ENCODE measurements around the gene PAPPA2. TPM values are rescaled to one million over a fixed set of nuclear protein-coding genes. Genes with fewer than 3 reads are reported as not detected.

PAPPA2 gene
- total RNA-seq, 1 donor from 2014 or later, result 0.12 TPM

DNA sequence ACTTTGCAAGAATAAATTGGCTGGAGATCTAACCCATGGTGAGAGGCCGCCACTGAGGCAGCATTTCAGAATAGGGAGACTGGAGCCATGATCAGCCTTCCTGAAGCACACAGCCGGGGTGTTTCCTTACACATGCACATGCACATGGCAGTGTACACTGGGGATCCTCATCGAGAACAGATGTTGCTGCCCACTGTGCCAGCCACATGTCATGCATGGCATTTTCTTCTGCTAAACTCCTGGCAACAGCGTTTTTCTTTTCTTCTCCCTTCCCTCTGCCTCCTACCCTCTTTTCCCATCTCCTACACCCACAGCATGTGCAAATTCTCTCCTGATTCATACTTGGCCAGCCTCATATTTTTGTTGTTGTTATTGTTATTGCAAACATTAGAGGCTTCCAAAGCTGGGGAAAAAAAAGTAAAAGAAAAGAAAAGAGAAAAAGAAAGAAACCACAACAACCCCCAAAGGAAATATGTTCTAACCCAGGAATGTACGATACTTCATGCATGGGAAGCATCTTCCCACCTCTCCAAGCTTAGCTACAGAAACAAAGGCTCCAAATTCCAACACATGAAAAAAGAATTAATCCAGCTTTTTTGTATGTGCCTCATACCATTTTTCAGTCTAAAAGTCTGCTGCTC lies 357.5 kb downstream of the PAPPA2 start:
- ATAC-seq, result no peak

- ATAC-seq, result no peak
These were observed 363.3 kb downstream of the PAPPA2 start for GRCh38 chr1:176826265-176826664.

DNA sequence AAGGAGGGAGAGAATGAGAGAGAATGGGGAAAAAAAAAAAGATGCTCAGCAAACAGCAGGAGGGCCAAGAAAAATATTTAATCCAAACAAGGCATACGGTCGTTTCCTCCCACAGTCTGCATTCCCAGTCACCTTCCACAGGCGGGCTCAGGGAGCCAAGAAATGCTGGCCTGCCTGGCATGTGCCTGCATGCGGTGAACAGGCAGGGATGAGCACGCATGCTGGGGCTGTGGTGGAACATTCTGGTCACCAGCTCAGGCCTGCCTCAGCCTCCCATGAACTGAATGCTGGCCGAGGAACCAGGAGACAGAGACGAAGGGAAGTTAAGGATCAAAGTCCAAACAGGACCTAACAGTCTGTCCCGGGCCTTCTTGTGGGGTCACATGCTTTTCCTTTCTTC lies 366.3 kb downstream of the PAPPA2 start:
- ATAC-seq, result no peak

- ATAC-seq, result no peak
These were observed 368.2 kb downstream of the PAPPA2 start for GRCh38 chr1:176831150-176831549.

- ATAC-seq, result no peak
These were observed 374.7 kb downstream of the PAPPA2 start for GRCh38 chr1:176837708-176838107.

DNA sequence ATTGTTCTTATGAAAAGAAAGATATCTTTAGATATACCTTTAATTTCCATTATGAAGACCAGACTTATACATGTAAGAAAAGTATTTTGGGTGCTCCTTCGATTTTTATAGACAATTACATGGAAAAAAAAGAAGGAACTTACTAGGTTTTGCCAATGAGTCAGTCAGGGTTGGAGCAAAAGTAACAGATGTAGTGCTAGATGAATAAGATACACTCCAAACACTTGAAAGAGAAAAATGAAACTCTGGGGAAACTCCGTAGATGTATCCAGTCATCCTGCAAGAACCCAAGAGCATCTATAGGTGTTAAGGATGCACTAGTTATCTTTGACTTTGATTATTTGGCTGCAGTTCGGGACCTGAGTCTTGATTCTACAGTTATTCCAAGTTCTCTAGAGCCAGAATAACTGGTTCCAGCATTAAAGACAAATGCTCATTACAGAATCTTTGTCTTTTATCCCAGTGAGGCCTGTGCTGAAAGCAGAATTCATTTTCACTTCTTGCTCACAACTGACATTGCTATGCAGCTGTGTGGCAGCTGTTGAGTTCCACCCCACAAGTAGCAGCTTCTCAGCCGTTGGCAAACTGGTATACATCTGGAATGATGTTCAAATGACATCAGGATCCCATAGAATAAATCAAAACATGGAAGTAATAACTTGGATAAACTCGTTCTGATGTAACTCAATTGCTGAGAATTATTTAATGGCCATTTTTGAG lies 375.5 kb downstream of the PAPPA2 start:
- ATAC-seq, result no peak

- ATAC-seq, result no peak
These were observed 376.2 kb downstream of the PAPPA2 start for GRCh38 chr1:176839216-176839615.

GRCh38 chr1:176841238-176841637 lies 378.3 kb downstream of the PAPPA2 start:
- ATAC-seq, result no peak

DNA sequence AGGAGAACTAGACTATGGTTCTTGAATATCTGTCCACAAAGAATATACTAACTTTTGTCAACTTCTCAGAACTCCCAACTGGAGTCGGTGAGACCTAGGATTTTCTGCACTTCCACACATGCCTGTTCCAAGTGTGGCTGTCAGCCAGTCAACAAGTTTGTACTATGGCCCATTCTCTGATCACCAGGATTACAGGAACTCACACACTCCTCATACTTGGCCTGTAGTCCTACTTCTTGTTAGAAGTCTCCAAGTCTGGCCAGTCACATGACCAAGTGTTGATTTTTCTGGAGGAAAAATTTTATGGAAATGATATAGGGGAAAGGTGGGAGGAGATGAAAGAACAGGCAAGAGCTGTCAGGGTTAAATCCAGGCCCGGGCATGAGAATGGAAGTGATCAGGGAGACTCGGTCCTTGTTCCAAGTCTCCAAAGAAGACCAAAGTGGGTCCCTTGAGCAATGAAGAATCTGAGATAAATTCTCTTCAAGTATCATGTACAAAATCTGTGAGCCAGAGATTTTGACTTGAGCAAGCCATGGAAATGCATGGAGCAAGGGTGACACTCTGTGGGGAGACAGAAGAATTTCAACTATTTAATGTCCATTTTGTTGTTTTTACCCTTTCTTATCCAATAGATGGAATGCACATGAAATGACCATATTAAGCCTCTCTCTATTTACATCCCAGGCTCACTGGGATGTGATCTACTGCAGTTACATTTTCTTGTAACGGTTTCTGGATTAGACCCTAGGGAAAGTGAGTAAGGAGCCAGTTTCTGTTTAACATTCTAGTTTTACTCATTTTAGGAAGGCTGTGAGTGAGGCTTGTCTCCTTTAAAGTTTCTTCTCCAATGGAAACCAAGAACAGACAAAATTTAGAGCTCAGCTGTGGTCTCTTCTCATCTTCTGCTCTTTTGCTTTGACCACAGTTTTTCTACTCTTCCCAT lies 380.6 kb downstream of the PAPPA2 start:
- ATAC-seq, result no peak

GRCh38 chr1:176847052-176847451 lies 384.1 kb downstream of the PAPPA2 start:
- ATAC-seq, result no peak

GRCh38 chr1:176849281-176849680 lies 386.3 kb downstream of the PAPPA2 start:
- no peak for ATAC-seq

DNA sequence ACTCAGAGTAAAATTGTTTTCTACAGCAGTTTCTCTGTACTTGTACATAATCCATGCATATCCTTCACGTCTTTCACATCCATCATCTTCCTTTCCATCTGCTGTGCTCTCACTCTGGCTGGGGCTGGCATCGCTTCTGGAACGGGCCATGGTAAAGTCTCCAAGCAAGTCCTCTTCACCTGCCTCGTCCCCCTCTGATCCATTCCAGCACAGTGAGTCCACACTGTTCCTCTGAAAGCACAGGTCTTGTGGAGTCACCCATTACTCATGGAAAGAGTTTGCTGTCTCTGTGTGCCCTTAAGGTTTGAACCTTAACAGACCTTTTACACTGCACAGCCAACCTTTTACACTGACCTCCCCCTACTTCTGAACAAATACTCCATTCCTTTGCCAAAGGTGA lies 387.9 kb downstream of the PAPPA2 start:
- ATAC-seq, result no peak

DNA sequence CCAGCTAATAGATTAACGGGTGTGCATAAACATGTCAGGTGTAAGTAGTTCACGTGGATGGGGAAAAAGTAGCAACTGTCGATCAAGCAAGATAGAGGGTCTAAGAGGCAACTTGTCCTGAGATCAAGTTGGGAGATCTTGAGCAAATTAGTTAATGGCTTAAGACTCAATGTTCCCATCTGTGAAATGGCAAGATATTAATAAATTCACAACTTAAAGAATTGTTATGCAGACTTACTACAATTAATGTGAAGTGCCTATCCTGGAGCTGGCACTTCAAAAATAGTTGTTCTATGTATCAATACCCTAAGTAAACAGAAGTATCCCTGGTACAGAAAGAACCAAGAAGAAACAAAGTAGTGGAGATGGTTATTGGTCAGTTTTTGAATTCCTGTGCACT lies 389.1 kb downstream of the PAPPA2 start:
- ATAC-seq, result no peak

DNA sequence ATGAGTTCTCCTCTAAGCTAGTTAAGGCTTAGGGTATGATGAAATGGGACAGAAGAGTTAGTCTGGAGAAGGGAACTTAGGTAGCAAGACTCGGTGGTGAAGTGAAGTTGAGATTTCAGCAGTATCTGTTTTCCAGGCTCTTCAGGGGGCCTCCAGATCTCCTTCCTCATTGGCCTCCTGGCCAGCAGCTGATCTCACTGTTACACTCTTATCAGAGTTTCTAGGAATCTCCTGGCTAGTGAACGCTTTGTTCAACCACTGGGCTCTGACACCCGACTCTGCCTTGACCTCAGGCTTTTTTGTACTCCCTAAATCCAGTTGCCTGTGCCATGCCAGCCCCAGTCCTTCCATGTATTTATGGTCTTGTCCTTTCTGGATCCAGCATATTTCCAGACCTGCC lies 390.5 kb downstream of the PAPPA2 start:
- no peak for ATAC-seq

DNA sequence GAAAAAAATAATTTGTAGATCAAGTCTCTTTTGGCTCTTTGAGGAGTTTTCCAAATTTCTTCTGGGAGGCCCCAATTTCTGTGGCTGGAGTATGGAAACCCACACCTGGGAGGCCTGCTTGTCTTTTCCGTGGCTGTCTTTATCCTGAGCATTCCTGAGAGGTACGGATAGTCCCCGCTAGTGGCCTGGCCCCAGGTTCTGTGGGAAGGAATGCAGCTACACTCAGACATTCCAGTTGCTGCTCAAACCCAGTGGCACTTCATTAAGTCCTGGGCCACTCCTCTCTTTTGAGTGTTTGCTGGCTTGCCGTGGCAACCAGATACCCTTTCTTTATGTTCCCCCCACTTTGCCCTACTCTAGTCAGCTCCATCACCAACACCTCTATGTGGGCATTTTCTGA lies 391.1 kb downstream of the PAPPA2 start:
- no peak for ATAC-seq

- ATAC-seq, result no peak
These were observed 392.1 kb downstream of the PAPPA2 start for GRCh38 chr1:176854758-176855745.

GRCh38 chr1:176857632-176858031 lies 394.7 kb downstream of the PAPPA2 start:
- ATAC-seq, result no peak

DNA sequence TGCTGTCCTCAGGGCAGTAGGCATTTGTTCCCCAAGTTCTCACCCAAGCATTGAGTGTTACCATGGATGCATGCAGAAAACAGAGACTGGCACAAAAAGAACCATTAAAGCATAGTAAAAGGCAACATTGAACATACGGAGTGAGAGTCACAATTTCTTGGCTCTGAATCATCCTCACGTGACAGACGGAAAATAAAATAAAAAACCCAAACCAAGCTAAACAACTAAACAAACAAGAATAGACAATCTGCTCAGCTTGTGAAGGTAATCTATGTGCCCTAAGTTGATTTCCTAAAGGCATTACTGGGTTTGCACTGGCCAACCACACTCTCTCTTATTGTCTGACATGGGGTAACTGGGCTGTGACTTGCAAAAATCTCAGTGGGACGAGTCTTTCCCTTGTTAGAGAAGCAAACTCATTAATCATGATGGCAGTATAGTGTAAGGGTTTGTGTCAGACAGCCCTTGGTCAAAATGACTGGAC lies 395.5 kb downstream of the PAPPA2 start:
- no peak for ATAC-seq

- no peak for ATAC-seq
These were observed 400.6 kb downstream of the PAPPA2 start for GRCh38 chr1:176863613-176864012.

- ATAC-seq, result no peak
These were observed 401.2 kb downstream of the PAPPA2 start for GRCh38 chr1:176864211-176864610.

GRCh38 chr1:176866011-176866714 lies 403.2 kb downstream of the PAPPA2 start:
- ATAC-seq, result no peak

Measured in esophagus mucosa (tissue), 1 donor.